ENCODE measurements around the gene CNIH1. TPM values are rescaled to one million over a fixed set of nuclear protein-coding genes. Genes with fewer than 3 reads are reported as not detected.

CNIH1 gene
- total and polyA plus RNA-seq, 2 of the 13 experiments (the other 11 are each of a cell fraction or from before 2014, with no cell fraction given), result 166 to 421 TPM

DNA sequence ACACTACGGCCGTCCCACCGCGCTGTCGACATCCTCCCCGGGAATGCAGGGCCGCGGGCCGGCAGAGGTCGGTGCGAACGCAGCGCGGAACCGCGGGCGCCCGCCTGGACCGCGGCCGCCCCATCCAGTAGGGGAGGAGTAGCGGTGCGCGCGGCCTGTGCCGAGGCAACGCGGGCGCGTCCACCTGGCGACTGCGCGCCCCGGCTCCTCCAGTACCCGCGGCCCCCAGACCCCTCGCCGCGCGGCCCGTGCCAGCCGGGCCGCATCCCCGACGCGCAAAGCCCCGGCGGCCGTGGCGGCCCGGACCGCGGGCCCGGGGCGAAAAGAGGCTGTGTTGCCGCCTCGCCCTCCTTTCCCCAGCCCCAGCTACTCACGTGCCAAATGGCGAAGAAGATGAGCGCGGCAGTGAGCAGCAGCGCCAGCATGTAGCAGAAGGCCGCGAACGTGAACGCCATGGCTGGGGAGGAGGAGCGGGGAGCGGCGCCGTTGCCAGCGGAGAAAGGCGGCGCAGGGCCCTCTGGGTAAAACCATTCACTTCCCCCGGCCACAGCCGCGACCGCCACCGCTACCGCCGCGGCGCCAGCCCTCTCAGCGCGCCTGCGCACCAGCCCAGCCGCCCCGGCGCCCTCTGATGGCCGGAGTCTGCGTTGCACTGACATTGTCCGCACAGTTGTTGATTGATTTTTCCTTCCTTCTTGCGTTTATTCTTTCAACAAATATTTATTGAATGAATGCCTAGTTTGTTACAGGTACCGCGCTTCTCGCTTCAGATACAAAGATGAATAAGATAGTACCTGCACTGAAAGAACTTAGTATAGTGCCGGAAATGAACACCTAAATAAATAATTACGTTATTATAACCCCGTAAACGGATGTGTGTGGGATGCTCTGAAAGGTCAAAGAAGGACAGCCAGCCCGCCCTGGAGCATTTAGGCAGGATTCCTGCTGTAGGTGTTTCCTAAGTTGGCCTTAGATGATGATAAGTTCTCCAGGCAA, at the start of gene CNIH1 (continued):
- TF ChIP-seq ZBTB8A (CRISPR knock-in tag; IDR thresholded peaks at IDR 0.05; ENCODE audit: borderline replicate concordance, low read depth), result no peak
- peak; percentile 83 for TF ChIP-seq HNRNPLL (IDR thresholded peaks at IDR 0.05; ENCODE audit: low read depth, low read length, poor library complexity, severe bottlenecking)
- no peak for TF ChIP-seq ARHGAP35 (CRISPR knock-in tag; IDR thresholded peaks at IDR 0.05; ENCODE audit: borderline replicate concordance)
- TF ChIP-seq, protein P1, sequence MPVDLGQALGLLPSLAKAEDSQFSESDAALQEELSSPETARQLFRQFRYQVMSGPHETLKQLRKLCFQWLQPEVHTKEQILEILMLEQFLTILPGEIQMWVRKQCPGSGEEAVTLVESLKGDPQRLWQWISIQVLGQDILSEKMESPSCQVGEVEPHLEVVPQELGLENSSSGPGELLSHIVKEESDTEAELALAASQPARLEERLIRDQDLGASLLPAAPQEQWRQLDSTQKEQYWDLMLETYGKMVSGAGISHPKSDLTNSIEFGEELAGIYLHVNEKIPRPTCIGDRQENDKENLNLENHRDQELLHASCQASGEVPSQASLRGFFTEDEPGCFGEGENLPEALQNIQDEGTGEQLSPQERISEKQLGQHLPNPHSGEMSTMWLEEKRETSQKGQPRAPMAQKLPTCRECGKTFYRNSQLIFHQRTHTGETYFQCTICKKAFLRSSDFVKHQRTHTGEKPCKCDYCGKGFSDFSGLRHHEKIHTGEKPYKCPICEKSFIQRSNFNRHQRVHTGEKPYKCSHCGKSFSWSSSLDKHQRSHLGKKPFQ (CRISPR knock-in tag; IDR thresholded peaks at IDR 0.05; ENCODE audit: insufficient replicate concordance), result no peak
- TF ChIP-seq, protein P2, sequence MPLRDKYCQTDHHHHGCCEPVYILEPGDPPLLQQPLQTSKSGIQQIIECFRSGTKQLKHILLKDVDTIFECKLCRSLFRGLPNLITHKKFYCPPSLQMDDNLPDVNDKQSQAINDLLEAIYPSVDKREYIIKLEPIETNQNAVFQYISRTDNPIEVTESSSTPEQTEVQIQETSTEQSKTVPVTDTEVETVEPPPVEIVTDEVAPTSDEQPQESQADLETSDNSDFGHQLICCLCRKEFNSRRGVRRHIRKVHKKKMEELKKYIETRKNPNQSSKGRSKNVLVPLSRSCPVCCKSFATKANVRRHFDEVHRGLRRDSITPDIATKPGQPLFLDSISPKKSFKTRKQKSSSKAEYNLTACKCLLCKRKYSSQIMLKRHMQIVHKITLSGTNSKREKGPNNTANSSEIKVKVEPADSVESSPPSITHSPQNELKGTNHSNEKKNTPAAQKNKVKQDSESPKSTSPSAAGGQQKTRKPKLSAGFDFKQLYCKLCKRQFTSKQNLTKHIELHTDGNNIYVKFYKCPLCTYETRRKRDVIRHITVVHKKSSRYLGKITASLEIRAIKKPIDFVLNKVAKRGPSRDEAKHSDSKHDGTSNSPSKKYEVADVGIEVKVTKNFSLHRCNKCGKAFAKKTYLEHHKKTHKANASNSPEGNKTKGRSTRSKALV (CRISPR knock-in tag; IDR thresholded peaks at IDR 0.05), result peak; percentile 10; the same call in 1 of the 2 replicates
- no peak for TF ChIP-seq ETV6 (CRISPR knock-in tag; conservative IDR thresholded peaks at IDR 0.05)
- TF ChIP-seq MEF2D (CRISPR knock-in tag; IDR thresholded peaks at IDR 0.05), result peak; percentile 10
- TF ChIP-seq NFE2L2 (IDR thresholded peaks at IDR 0.05; ENCODE audit: low read length), result no peak
- TF ChIP-seq, protein P3, sequence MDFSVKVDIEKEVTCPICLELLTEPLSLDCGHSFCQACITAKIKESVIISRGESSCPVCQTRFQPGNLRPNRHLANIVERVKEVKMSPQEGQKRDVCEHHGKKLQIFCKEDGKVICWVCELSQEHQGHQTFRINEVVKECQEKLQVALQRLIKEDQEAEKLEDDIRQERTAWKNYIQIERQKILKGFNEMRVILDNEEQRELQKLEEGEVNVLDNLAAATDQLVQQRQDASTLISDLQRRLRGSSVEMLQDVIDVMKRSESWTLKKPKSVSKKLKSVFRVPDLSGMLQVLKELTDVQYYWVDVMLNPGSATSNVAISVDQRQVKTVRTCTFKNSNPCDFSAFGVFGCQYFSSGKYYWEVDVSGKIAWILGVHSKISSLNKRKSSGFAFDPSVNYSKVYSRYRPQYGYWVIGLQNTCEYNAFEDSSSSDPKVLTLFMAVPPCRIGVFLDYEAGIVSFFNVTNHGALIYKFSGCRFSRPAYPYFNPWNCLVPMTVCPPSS (IDR thresholded peaks at IDR 0.05), result no peak
- no peak for TF ChIP-seq FOXA1 (IDR thresholded peaks at IDR 0.05)
- TF ChIP-seq FOXA1 (CRISPR knock-in tag; IDR thresholded peaks at IDR 0.05), result peak; percentile 36; the same call in 1 of the 2 replicates
- TF ChIP-seq MXI1 (IDR thresholded peaks at IDR 0.05; ENCODE audit: borderline replicate concordance, low read depth, low read length), result peak; percentile 64; the same call in 1 of the 3 replicates
- peak; percentile 84 for TF ChIP-seq AGO2 (optimal IDR thresholded peaks at IDR 0.05; ENCODE audit: low read depth, low read length)
- TF ChIP-seq ZNF274 (CRISPR knock-in tag; IDR thresholded peaks at IDR 0.05), result peak; percentile 40; the same call in 1 of the 2 replicates
- TF ChIP-seq, protein P4, sequence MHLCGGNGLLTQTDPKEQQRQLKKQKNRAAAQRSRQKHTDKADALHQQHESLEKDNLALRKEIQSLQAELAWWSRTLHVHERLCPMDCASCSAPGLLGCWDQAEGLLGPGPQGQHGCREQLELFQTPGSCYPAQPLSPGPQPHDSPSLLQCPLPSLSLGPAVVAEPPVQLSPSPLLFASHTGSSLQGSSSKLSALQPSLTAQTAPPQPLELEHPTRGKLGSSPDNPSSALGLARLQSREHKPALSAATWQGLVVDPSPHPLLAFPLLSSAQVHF (CRISPR knock-in tag; IDR thresholded peaks at IDR 0.05), result no peak
- no peak for TF ChIP-seq ZBTB7B (CRISPR knock-in tag; IDR thresholded peaks at IDR 0.05)
- peak; percentile 57 for TF ChIP-seq MXD4 (CRISPR knock-in tag; IDR thresholded peaks at IDR 0.05)
- no peak for TF ChIP-seq ZNF256 (CRISPR knock-in tag; conservative IDR thresholded peaks at IDR 0.05)
- TF ChIP-seq, protein P5, sequence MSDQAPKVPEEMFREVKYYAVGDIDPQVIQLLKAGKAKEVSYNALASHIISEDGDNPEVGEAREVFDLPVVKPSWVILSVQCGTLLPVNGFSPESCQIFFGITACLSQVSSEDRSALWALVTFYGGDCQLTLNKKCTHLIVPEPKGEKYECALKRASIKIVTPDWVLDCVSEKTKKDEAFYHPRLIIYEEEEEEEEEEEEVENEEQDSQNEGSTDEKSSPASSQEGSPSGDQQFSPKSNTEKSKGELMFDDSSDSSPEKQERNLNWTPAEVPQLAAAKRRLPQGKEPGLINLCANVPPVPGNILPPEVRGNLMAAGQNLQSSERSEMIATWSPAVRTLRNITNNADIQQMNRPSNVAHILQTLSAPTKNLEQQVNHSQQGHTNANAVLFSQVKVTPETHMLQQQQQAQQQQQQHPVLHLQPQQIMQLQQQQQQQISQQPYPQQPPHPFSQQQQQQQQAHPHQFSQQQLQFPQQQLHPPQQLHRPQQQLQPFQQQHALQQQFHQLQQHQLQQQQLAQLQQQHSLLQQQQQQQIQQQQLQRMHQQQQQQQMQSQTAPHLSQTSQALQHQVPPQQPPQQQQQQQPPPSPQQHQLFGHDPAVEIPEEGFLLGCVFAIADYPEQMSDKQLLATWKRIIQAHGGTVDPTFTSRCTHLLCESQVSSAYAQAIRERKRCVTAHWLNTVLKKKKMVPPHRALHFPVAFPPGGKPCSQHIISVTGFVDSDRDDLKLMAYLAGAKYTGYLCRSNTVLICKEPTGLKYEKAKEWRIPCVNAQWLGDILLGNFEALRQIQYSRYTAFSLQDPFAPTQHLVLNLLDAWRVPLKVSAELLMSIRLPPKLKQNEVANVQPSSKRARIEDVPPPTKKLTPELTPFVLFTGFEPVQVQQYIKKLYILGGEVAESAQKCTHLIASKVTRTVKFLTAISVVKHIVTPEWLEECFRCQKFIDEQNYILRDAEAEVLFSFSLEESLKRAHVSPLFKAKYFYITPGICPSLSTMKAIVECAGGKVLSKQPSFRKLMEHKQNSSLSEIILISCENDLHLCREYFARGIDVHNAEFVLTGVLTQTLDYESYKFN (CRISPR knock-in tag; conservative IDR thresholded peaks at IDR 0.05), result peak; percentile 72

Measured in HepG2 (cell line).